Hepatic stellate cell (primary cell): ENCODE results near the gene ANK2.

ENCODE experiments used
- DNase-seq: peaks from one replicate; pipeline ENCODE4 v3.0.0; 2011; ENCODE audit warnings: low spot score

ANK2 gene

GRCh38 chr4:113049421-113050370 is at the start of gene ANK2:
Gene ANK2, plus strand, starts transcription at chr4:113049653. Its CDS starts 76 bp downstream, at chr4:113049729.
- no peak for DNase-seq

- no peak for DNase-seq
Measured at GRCh38 chr4:113003841-113004240, 45.6 kb upstream of the ANK2 start.

GRCh38 chr4:113004655-113005054 is 44.8 kb upstream of the ANK2 start:
- DNase-seq = no peak

- DNase-seq = no peak
Measured at GRCh38 chr4:113006632-113007031, 42.8 kb upstream of the ANK2 start.

GRCh38 chr4:113007151-113007550 is 42.3 kb upstream of the ANK2 start:
- DNase-seq = no peak

GRCh38 chr4:113008135-113008534 is 41.3 kb upstream of the ANK2 start:
- DNase-seq = no peak

GRCh38 chr4:113008716-113009115 is 40.7 kb upstream of the ANK2 start:
- DNase-seq = no peak

- DNase-seq = no peak
Measured at GRCh38 chr4:113009461-113009860, 40.0 kb upstream of the ANK2 start.

GRCh38 chr4:113012122-113012725 is 37.2 kb upstream of the ANK2 start:
- no peak for DNase-seq

- DNase-seq = no peak
Measured at GRCh38 chr4:113012786-113013185, 36.7 kb upstream of the ANK2 start.

- DNase-seq = no peak
Measured at GRCh38 chr4:113013751-113014150, 35.7 kb upstream of the ANK2 start.

- no peak for DNase-seq
Measured at GRCh38 chr4:113016377-113016776, 33.1 kb upstream of the ANK2 start.

GRCh38 chr4:113020966-113021365 is 28.5 kb upstream of the ANK2 start:
- no peak for DNase-seq

GRCh38 chr4:113024388-113024787 is 25.1 kb upstream of the ANK2 start:
- no peak for DNase-seq

GRCh38 chr4:113025416-113025815 is 24.0 kb upstream of the ANK2 start:
- no peak for DNase-seq

GRCh38 chr4:113026556-113026955 is 22.9 kb upstream of the ANK2 start:
- no peak for DNase-seq

GRCh38 chr4:113028074-113028473 is 21.4 kb upstream of the ANK2 start:
- DNase-seq = no peak

GRCh38 chr4:113031212-113031611 is 18.2 kb upstream of the ANK2 start:
- DNase-seq = no peak

- DNase-seq = no peak
Measured at GRCh38 chr4:113040793-113041192, 8.7 kb upstream of the ANK2 start.

GRCh38 chr4:113042502-113042901 is 7.0 kb upstream of the ANK2 start:
- DNase-seq = no peak

- DNase-seq = no peak
Measured at GRCh38 chr4:113043591-113043990, 5.9 kb upstream of the ANK2 start.

- no peak for DNase-seq
Measured at GRCh38 chr4:113050371-113050755, 910 bp downstream of the ANK2 start.

GRCh38 chr4:113050837-113051236 is 1.4 kb downstream of the ANK2 start:
- no peak for DNase-seq

- DNase-seq = no peak
Measured at GRCh38 chr4:113051361-113051760, 1.9 kb downstream of the ANK2 start.
